ENCODE data around the gene FXYD1.

FXYD1 gene

DNA sequence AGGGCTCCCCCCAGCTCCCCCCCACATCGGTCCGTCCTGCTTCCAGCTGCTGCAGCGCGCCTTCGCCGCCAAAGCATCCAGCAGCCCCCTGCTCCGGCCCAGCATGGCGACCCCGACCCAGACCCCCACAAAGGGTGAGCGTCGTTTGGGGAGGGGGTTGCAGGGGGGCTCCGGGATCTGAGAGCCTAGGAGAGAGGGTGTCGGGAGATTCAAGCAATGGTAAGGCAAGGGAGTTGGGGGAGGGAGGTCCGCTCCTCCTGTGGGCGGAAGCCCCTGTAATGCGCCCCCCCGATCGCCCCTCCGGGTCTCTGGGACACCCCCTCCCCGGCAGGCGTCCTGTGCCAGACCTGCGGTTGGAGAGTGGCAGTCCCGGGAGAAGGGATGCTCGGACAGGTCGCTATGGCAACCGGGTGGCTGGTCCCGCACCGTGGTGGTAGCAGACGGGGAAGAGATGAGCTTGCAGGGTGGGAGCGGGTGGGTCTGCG is 4.6 kb downstream of the FXYD1 start, which contains the start of gene FXYD7:
TSS of gene FXYD7 (plus strand) at position 25 of the 485 bp plus-strand sequence. CDS start at position 104, 79 bp downstream.
- ATAC-seq, result no peak

DNA sequence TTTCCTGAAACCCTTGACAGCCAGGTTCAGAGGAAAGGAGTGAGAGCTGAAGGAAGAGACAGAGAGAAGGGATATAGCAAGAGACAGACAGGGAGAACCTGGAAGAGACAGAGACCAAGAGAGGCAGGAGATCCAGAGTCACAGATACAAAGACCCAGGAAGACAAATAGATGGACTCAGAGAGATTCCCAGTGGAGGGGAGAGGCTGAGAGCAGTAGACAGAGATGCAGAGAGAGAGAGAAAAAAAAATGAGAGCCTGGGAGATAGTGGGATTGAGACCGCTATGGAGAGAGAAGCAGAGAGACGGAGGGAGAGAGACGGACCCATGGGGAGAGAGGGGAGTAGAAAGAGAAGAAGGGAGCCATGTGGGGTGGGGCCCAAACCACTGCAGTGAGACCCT is 5.2 kb downstream of the FXYD1 start:
- ATAC-seq, result no peak
- no peak for TF ChIP-seq ZFP3 (CRISPR knock-in tag; IDR thresholded peaks at IDR 0.05)
- no peak for TF ChIP-seq RARB (CRISPR knock-in tag; IDR thresholded peaks at IDR 0.05)
- TF ChIP-seq, protein P1, sequence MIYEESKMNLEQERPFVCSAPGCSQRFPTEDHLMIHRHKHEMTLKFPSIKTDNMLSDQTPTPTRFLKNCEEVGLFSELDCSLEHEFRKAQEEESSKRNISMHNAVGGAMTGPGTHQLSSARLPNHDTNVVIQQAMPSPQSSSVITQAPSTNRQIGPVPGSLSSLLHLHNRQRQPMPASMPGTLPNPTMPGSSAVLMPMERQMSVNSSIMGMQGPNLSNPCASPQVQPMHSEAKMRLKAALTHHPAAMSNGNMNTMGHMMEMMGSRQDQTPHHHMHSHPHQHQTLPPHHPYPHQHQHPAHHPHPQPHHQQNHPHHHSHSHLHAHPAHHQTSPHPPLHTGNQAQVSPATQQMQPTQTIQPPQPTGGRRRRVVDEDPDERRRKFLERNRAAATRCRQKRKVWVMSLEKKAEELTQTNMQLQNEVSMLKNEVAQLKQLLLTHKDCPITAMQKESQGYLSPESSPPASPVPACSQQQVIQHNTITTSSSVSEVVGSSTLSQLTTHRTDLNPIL (CRISPR knock-in tag; IDR thresholded peaks at IDR 0.05; ENCODE audit: low read depth), result no peak

More for the DNA sequence above, 4.6 kb downstream of the FXYD1 start, which contains the start of gene FXYD7:
- TF ChIP-seq PPARA (CRISPR knock-in tag; IDR thresholded peaks at IDR 0.05; ENCODE audit: borderline replicate concordance) (no peak), BACH2 (CRISPR knock-in tag; IDR thresholded peaks at IDR 0.05; ENCODE audit: borderline replicate concordance) (no peak), ZFP30 (CRISPR knock-in tag; IDR thresholded peaks at IDR 0.05) (no peak)

DNA sequence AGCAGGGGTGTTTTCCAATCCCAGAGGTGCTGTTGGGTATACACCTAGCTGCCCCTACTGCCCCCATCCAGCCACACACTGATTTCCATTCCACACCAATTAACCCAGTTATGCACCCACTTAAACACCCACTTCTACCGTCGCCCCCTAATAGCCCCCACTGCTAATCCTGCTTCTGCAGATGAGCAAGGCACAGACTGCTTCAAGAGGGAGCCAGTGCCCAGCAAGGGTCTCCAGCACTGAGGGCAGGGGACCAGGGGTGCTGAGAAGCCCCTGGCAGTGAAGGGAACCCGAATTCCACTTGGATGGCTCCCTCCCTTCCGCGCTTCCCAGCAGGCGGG is 5.6 kb downstream of the FXYD1 start:
- no peak for ATAC-seq
- TF ChIP-seq ZNF70 (CRISPR knock-in tag; IDR thresholded peaks at IDR 0.05) (no peak), RARB (CRISPR knock-in tag; IDR thresholded peaks at IDR 0.05) (no peak), ZNF8 (CRISPR knock-in tag; IDR thresholded peaks at IDR 0.05) (no peak), SNAI2 (CRISPR knock-in tag; IDR thresholded peaks at IDR 0.05) (no peak), ARNTL (CRISPR knock-in tag; IDR thresholded peaks at IDR 0.05; ENCODE audit: borderline replicate concordance, low read depth) (no peak), ZC3H10 (CRISPR knock-in tag; IDR thresholded peaks at IDR 0.05) (no peak), PPARA (CRISPR knock-in tag; IDR thresholded peaks at IDR 0.05; ENCODE audit: borderline replicate concordance) (no peak), OSR1 (CRISPR knock-in tag; IDR thresholded peaks at IDR 0.05) (no peak)
- TF ChIP-seq, protein P2, sequence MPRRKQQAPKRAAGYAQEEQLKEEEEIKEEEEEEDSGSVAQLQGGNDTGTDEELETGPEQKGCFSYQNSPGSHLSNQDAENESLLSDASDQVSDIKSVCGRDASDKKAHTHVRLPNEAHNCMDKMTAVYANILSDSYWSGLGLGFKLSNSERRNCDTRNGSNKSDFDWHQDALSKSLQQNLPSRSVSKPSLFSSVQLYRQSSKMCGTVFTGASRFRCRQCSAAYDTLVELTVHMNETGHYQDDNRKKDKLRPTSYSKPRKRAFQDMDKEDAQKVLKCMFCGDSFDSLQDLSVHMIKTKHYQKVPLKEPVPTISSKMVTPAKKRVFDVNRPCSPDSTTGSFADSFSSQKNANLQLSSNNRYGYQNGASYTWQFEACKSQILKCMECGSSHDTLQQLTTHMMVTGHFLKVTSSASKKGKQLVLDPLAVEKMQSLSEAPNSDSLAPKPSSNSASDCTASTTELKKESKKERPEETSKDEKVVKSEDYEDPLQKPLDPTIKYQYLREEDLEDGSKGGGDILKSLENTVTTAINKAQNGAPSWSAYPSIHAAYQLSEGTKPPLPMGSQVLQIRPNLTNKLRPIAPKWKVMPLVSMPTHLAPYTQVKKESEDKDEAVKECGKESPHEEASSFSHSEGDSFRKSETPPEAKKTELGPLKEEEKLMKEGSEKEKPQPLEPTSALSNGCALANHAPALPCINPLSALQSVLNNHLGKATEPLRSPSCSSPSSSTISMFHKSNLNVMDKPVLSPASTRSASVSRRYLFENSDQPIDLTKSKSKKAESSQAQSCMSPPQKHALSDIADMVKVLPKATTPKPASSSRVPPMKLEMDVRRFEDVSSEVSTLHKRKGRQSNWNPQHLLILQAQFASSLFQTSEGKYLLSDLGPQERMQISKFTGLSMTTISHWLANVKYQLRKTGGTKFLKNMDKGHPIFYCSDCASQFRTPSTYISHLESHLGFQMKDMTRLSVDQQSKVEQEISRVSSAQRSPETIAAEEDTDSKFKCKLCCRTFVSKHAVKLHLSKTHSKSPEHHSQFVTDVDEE (CRISPR knock-in tag; IDR thresholded peaks at IDR 0.05), result no peak
- TF ChIP-seq, protein P1 (CRISPR knock-in tag; IDR thresholded peaks at IDR 0.05; ENCODE audit: low read depth), result no peak

DNA sequence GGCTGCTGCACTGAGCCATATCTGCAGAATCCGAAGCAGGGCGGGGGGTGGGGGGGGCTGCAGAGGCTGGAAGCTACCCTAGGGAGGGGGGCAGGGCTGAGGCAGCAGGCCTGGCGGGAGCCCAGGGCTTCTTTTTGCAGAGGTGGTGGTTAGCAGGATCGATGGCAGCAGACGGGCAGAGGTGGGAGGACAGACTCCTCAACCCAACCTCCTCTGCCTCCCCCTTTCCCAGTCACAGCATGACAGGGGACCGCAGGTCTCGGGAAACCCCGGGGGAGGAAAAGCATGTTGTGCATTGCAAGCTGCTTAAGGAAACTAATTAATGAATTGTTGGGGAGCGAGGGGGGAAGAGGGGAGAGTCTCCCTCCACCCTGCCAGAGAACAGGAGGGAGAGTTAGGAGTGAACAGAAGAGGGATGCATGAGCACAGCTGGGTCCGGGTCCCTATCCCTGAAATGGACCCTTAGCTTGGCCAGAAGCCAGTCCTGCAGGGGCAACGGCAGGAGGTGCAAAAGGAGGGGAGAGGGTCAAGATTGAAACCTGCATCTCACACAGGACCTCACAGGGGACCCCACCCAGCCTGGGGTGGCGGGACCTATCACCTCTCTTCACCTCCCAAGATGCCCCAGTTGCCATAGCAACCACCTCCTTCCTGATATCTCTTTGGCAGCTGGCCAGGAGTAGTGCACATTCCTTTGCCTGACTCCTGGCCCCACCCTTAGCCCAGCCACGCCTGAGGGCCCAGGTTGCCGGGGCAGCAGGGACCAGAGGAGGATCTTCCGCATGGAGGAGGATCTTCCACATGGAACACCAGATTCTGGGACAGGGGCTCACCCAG is 6.2 kb downstream of the FXYD1 start:
- TF ChIP-seq ESRRG (CRISPR knock-in tag; IDR thresholded peaks at IDR 0.05), result no peak
- no peak for TF ChIP-seq ZFP30 (CRISPR knock-in tag; IDR thresholded peaks at IDR 0.05)
- TF ChIP-seq, protein P3, sequence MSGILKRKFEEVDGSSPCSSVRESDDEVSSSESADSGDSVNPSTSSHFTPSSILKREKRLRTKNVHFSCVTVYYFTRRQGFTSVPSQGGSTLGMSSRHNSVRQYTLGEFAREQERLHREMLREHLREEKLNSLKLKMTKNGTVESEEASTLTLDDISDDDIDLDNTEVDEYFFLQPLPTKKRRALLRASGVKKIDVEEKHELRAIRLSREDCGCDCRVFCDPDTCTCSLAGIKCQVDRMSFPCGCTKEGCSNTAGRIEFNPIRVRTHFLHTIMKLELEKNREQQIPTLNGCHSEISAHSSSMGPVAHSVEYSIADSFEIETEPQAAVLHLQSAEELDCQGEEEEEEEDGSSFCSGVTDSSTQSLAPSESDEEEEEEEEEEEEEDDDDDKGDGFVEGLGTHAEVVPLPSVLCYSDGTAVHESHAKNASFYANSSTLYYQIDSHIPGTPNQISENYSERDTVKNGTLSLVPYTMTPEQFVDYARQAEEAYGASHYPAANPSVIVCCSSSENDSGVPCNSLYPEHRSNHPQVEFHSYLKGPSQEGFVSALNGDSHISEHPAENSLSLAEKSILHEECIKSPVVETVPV (CRISPR knock-in tag; IDR thresholded peaks at IDR 0.05), result no peak
- TF ChIP-seq, protein P4, sequence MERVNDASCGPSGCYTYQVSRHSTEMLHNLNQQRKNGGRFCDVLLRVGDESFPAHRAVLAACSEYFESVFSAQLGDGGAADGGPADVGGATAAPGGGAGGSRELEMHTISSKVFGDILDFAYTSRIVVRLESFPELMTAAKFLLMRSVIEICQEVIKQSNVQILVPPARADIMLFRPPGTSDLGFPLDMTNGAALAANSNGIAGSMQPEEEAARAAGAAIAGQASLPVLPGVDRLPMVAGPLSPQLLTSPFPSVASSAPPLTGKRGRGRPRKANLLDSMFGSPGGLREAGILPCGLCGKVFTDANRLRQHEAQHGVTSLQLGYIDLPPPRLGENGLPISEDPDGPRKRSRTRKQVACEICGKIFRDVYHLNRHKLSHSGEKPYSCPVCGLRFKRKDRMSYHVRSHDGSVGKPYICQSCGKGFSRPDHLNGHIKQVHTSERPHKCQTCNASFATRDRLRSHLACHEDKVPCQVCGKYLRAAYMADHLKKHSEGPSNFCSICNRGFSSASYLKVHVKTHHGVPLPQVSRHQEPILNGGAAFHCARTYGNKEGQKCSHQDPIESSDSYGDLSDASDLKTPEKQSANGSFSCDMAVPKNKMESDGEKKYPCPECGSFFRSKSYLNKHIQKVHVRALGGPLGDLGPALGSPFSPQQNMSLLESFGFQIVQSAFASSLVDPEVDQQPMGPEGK (CRISPR knock-in tag; IDR thresholded peaks at IDR 0.05; ENCODE audit: borderline replicate concordance), result no peak
- TF ChIP-seq ZNF8 (CRISPR knock-in tag; IDR thresholded peaks at IDR 0.05), result no peak
- TF ChIP-seq, protein P2 (CRISPR knock-in tag; IDR thresholded peaks at IDR 0.05), result no peak
- no peak for TF ChIP-seq PPARA (CRISPR knock-in tag; IDR thresholded peaks at IDR 0.05; ENCODE audit: borderline replicate concordance)
- no peak for TF ChIP-seq SNAI2 (CRISPR knock-in tag; IDR thresholded peaks at IDR 0.05)
- TF ChIP-seq CSDC2 (CRISPR knock-in tag; IDR thresholded peaks at IDR 0.05), result no peak
- TF ChIP-seq, protein P5, sequence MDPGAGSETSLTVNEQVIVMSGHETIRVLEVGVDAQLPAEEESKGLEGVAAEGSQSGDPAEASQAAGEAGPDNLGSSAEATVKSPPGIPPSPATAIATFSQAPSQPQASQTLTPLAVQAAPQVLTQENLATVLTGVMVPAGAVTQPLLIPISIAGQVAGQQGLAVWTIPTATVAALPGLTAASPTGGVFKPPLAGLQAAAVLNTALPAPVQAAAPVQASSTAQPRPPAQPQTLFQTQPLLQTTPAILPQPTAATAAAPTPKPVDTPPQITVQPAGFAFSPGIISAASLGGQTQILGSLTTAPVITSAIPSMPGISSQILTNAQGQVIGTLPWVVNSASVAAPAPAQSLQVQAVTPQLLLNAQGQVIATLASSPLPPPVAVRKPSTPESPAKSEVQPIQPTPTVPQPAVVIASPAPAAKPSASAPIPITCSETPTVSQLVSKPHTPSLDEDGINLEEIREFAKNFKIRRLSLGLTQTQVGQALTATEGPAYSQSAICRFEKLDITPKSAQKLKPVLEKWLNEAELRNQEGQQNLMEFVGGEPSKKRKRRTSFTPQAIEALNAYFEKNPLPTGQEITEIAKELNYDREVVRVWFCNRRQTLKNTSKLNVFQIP (CRISPR knock-in tag; IDR thresholded peaks at IDR 0.05; ENCODE audit: borderline replicate concordance, low read depth), result no peak
- no peak for TF ChIP-seq RARB (CRISPR knock-in tag; IDR thresholded peaks at IDR 0.05)
- TF ChIP-seq BACH2 (CRISPR knock-in tag; IDR thresholded peaks at IDR 0.05; ENCODE audit: borderline replicate concordance), result no peak
- ATAC-seq, result no peak

All from SK-N-SH treated with all-trans-retinoic acid at 6 μM for 48 hours (cell line).